Nephron (organoid): ENCODE data around the gene TTC36.

Source experiments
- H3K27ac Mint-ChIP-seq, 3 experiments: 2 replicates each; pipeline ENCODE4 v1.8.0; 2020; ENCODE audit warnings: mixed read lengths in 3 of 3, mild to moderate bottlenecking in 2 of 3, moderate library complexity in 1 of 3
- H3K27me3 Mint-ChIP-seq: 2 replicates; pipeline ENCODE4 v1.8.0; 2021; ENCODE audit warnings: low read depth, mild to moderate bottlenecking, moderate library complexity, mixed read lengths
- H3K36me3 Mint-ChIP-seq: 2 replicates; pipeline ENCODE4 v1.8.0; 2020; ENCODE audit warnings: low read depth, mixed read lengths
- H3K4me1 Mint-ChIP-seq: 2 replicates; pipeline ENCODE4 v1.8.0; 2020; ENCODE audit warnings: mixed read lengths
- H3K4me3 Mint-ChIP-seq, 3 experiments: 2 replicates each; pipeline ENCODE4 v1.8.0; 2020; ENCODE audit warnings: mild to moderate bottlenecking in 3 of 3, mixed read lengths in 3 of 3, moderate library complexity in 2 of 3
- H3K9me3 Mint-ChIP-seq: 2 replicates; pipeline ENCODE4 v1.8.0; 2020; ENCODE audit warnings: mixed read lengths
- CTCF ChIP-seq, 3 experiments: fragments of 200-600 bp; sonication (generic); IDR thresholded peaks; one replicate each; pipeline ENCODE4 v1.5.0; 2021; ENCODE audit warnings: antibody characterized with exemption in 3 of 3; ENCODE audit not compliant: unreplicated experiment in 3 of 3

Gene TTC36

GRCh38 chr11:118497831-118498230 lies 29.4 kb upstream of the TTC36 start:
- no peak overlapping the region for H3K27ac Mint-ChIP-seq
- no peaks in the 10 kb centered on the region for H3K27me3 Mint-ChIP-seq
- no peak overlapping the region for H3K4me3 Mint-ChIP-seq
- H3K9me3 Mint-ChIP-seq = no peaks in the 10 kb centered on the region
- peaks cover 77% of the 10 kb centered on the region for H3K36me3 Mint-ChIP-seq
- H3K4me1 Mint-ChIP-seq = no peaks in the 10 kb centered on the region
- TF ChIP-seq CTCF (IDR thresholded peaks at IDR 0.05; ENCODE audit: unreplicated experiment in 3 of 3) = no peak

- no peaks in the 10 kb centered on the region for H3K4me1 Mint-ChIP-seq
- peaks cover 91% of the 10 kb centered on the region for H3K36me3 Mint-ChIP-seq
- no peak overlapping the region for H3K4me3 Mint-ChIP-seq
- no peaks in the 10 kb centered on the region for H3K9me3 Mint-ChIP-seq
- no peak overlapping the region for H3K27ac Mint-ChIP-seq
- TF ChIP-seq CTCF (IDR thresholded peaks at IDR 0.05; ENCODE audit: unreplicated experiment in 3 of 3) = no peak
- H3K27me3 Mint-ChIP-seq = no peaks in the 10 kb centered on the region
These were observed 24.1 kb upstream of the TTC36 start for GRCh38 chr11:118503216-118503615.

GRCh38 chr11:118511601-118512000 lies 15.7 kb upstream of the TTC36 start:
- H3K9me3 Mint-ChIP-seq = no peaks in the 10 kb centered on the region
- H3K4me3 Mint-ChIP-seq = no peak overlapping the region
- peaks cover 70% of the 10 kb centered on the region for H3K36me3 Mint-ChIP-seq
- H3K4me1 Mint-ChIP-seq = no peaks in the 10 kb centered on the region
- no peak for TF ChIP-seq CTCF (IDR thresholded peaks at IDR 0.05; ENCODE audit: unreplicated experiment in 3 of 3)
- H3K27me3 Mint-ChIP-seq = no peaks in the 10 kb centered on the region
- no peak overlapping the region for H3K27ac Mint-ChIP-seq

GRCh38 chr11:118514103-118514502 lies 13.2 kb upstream of the TTC36 start:
- Mint-ChIP-seq H3K27ac (no peak overlapping the region), H3K4me3 (no peak overlapping the region), H3K27me3 (no peaks in the 10 kb centered on the region), H3K36me3 (peaks cover 61% of the 10 kb centered on the region), H3K4me1 (no peaks in the 10 kb centered on the region), H3K9me3 (no peaks in the 10 kb centered on the region)
- no peak for TF ChIP-seq CTCF (IDR thresholded peaks at IDR 0.05; ENCODE audit: unreplicated experiment in 3 of 3)

- peaks cover 71% of the 10 kb centered on the region for H3K36me3 Mint-ChIP-seq
- no peaks in the 10 kb centered on the region for H3K9me3 Mint-ChIP-seq
- no peak overlapping the region for H3K4me3 Mint-ChIP-seq
- TF ChIP-seq CTCF (IDR thresholded peaks at IDR 0.05; ENCODE audit: unreplicated experiment in 3 of 3) = no peak
- no peak overlapping the region for H3K27ac Mint-ChIP-seq
- H3K4me1 Mint-ChIP-seq = peaks cover 23% of the 10 kb centered on the region
- H3K27me3 Mint-ChIP-seq = no peaks in the 10 kb centered on the region
These were observed 7.7 kb upstream of the TTC36 start for GRCh38 chr11:118519549-118519948.

- Mint-ChIP-seq H3K4me3 (no peak overlapping the region), H3K36me3 (peaks cover 58% of the 10 kb centered on the region), H3K27ac (peak overlapping the region in 2 of 3 experiments; percentile 23 to 26), H3K4me1 (peaks cover 30% of the 10 kb centered on the region), H3K27me3 (no peaks in the 10 kb centered on the region), H3K9me3 (no peaks in the 10 kb centered on the region)
- no peak for TF ChIP-seq CTCF (IDR thresholded peaks at IDR 0.05; ENCODE audit: unreplicated experiment in 3 of 3)
These were observed 5.4 kb upstream of the TTC36 start for GRCh38 chr11:118521892-118522311.
